ENCODE results near the gene CYP19A1. TPM values are rescaled to one million over a fixed set of nuclear protein-coding genes. Genes with fewer than 3 reads are reported as not detected.

Gene CYP19A1
- total RNA-seq, 6 experiments from 2014 or later: 0.57 TPM; not detected in 5

GRCh38 chr15:51185213-51186159, 152.9 kb downstream of the CYP19A1 start:
- no peak for DNase-seq
- Mint-ChIP-seq H3K36me3 (ENCODE audit: low read depth) (no peaks in the 10 kb centered on the region), H3K9me3 (no peaks in the 10 kb centered on the region), H3K27me3 (ENCODE audit: insufficient read depth) (peaks cover 54% of the 10 kb centered on the region), H3K4me1 (ENCODE audit: low read depth) (no peaks in the 10 kb centered on the region), H3K27ac (no peak overlapping the region), H3K4me3 (no peak overlapping the region)
- no peak for TF ChIP-seq CTCF (IDR thresholded peaks at IDR 0.05)

- Mint-ChIP-seq H3K9me3 (no peaks in the 10 kb centered on the region), H3K4me3 (no peak overlapping the region), H3K36me3 (ENCODE audit: low read depth) (no peaks in the 10 kb centered on the region), H3K27me3 (ENCODE audit: insufficient read depth) (peaks cover 56% of the 10 kb centered on the region), H3K4me1 (ENCODE audit: low read depth) (no peaks in the 10 kb centered on the region), H3K27ac (no peak overlapping the region)
- no peak for TF ChIP-seq CTCF (IDR thresholded peaks at IDR 0.05)
- DNase-seq: no peak
Measured at GRCh38 chr15:51184627-51185026, 153.8 kb downstream of the CYP19A1 start.

- H3K27ac Mint-ChIP-seq: no peak overlapping the region
- H3K27me3 Mint-ChIP-seq (ENCODE audit: insufficient read depth): peaks cover 55% of the 10 kb centered on the region
- no peaks in the 10 kb centered on the region for H3K9me3 Mint-ChIP-seq
- no peaks in the 10 kb centered on the region for H3K4me1 Mint-ChIP-seq (ENCODE audit: low read depth)
- H3K4me3 Mint-ChIP-seq: no peak overlapping the region
- H3K36me3 Mint-ChIP-seq (ENCODE audit: low read depth): no peaks in the 10 kb centered on the region
- DNase-seq: no peak
- no peak for TF ChIP-seq CTCF (IDR thresholded peaks at IDR 0.05)
Measured at GRCh38 chr15:51183076-51183475, 155.3 kb downstream of the CYP19A1 start.

GRCh38 chr15:51181905-51182304, 156.5 kb downstream of the CYP19A1 start:
- Mint-ChIP-seq H3K4me3 (no peak overlapping the region), H3K27ac (no peak overlapping the region), H3K36me3 (ENCODE audit: low read depth) (no peaks in the 10 kb centered on the region), H3K27me3 (ENCODE audit: insufficient read depth) (peaks cover 53% of the 10 kb centered on the region), H3K4me1 (ENCODE audit: low read depth) (no peaks in the 10 kb centered on the region), H3K9me3 (no peaks in the 10 kb centered on the region)
- no peak for DNase-seq
- TF ChIP-seq CTCF (IDR thresholded peaks at IDR 0.05): no peak

GRCh38 chr15:51181221-51181620, 157.2 kb downstream of the CYP19A1 start:
- no peak for TF ChIP-seq CTCF (IDR thresholded peaks at IDR 0.05)
- Mint-ChIP-seq H3K4me1 (ENCODE audit: low read depth) (no peaks in the 10 kb centered on the region), H3K36me3 (ENCODE audit: low read depth) (no peaks in the 10 kb centered on the region), H3K27me3 (ENCODE audit: insufficient read depth) (peaks cover 53% of the 10 kb centered on the region), H3K9me3 (no peaks in the 10 kb centered on the region), H3K27ac (no peak overlapping the region), H3K4me3 (no peak overlapping the region)
- no peak for DNase-seq
